GM23338 (cell line): ENCODE data around the gene NENF.

ENCODE experiments used
- CTCF ChIP-seq, 2 experiments: fragments of 200-600 bp in 1 of 2; sonication (generic) in 1 of 2; conservative IDR thresholded peaks; 2 replicates each; pipeline versions ENCODE4 v1.5.1 to v1.6.1; 2016 to 2017; ENCODE audit warnings: antibody characterized with exemption in 2 of 2, low read depth in 2 of 2, mild to moderate bottlenecking in 2 of 2, moderate library complexity in 1 of 2
- EZH2 ChIP-seq: fragments of 200-600 bp; sonication (generic); IDR thresholded peaks from one replicate; pipeline ENCODE4 v1.8.0; 2017; ENCODE audit warnings: antibody characterized with exemption, mild to moderate bottlenecking, low read depth; ENCODE audit not compliant: unreplicated experiment

- TF ChIP-seq EZH2 (no peak), CTCF (conservative IDR thresholded peaks at IDR 0.05; ENCODE audit: low read depth in 2 of 2) (no peak)
Measured at GRCh38 chr1:212454741-212455140, 22.0 kb downstream of the NENF start.
